ENCODE measurements around the gene WSB1. TPM values are rescaled to one million over a fixed set of nuclear protein-coding genes. Genes with fewer than 3 reads are reported as not detected.
A peak's percentile ranks its signal among the peaks of the same experiment; 100 is the strongest.

WSB1 gene
- total and polyA plus RNA-seq, 9 of the 15 experiments (the other 6 are each of a cell fraction or from before 2014, with no cell fraction given): 22.8 to 229 (median 81.1) TPM

GRCh38 chr17:27353461-27354050 lies 59.6 kb downstream of the WSB1 start (continued):
- TF ChIP-seq HMGN3 (IDR thresholded peaks at IDR 0.05; ENCODE audit: borderline replicate concordance, extremely low read depth, insufficient read length, low read depth, low read length) (peak; percentile 97), RAD51 (IDR thresholded peaks at IDR 0.05; ENCODE audit: borderline replicate concordance, low read depth) (no peak), MYNN (IDR thresholded peaks at IDR 0.05) (0 out of 2 replicates have a peak, but pooled peaks have one; percentile 19), MYNN (CRISPR knock-in tag; IDR thresholded peaks at IDR 0.05) (no peak), NCOA1 (IDR thresholded peaks at IDR 0.05; ENCODE audit: low read depth) (peak; percentile 50; the same call in 1 of the 2 replicates), NR1H2 (CRISPR knock-in tag; IDR thresholded peaks at IDR 0.05) (no peak), THRAP3 (IDR thresholded peaks at IDR 0.05; ENCODE audit: borderline replicate concordance) (no peak), NFIX (CRISPR knock-in tag; IDR thresholded peaks at IDR 0.05; ENCODE audit: low read depth) (no peak), MED1 (CRISPR knock-in tag; IDR thresholded peaks at IDR 0.05; ENCODE audit: borderline replicate concordance) (no peak), RAD21 (CRISPR knock-in tag; conservative IDR thresholded peaks at IDR 0.05 in 1 of 2, IDR thresholded peaks at IDR 0.05 in 1 of 2) (peak; percentile 97), HOXB6 (CRISPR knock-in tag; IDR thresholded peaks at IDR 0.05; ENCODE audit: borderline replicate concordance) (no peak), COPS2 (conservative IDR thresholded peaks at IDR 0.05) (no peak), FOXM1 (IDR thresholded peaks at IDR 0.05; ENCODE audit: low read depth) (no peak; the same call in 1 of the 2 replicates), FOXM1 (CRISPR knock-in tag; IDR thresholded peaks at IDR 0.05; ENCODE audit: low read depth) (no peak), RBM22 (IDR thresholded peaks at IDR 0.05; ENCODE audit: low read depth, low read length, poor library complexity, severe bottlenecking) (peak; percentile 60), SMARCA5 (IDR thresholded peaks at IDR 0.05) (no peak), NR4A1 (CRISPR knock-in tag; IDR thresholded peaks at IDR 0.05) (no peak), NR4A1 (tag; IDR thresholded peaks at IDR 0.05) (0 out of 2 replicates have a peak, but pooled peaks have one; percentile 41), NELFE (IDR thresholded peaks at IDR 0.05; ENCODE audit: insufficient read depth, insufficient read length) (no peak), TGIF2 (CRISPR knock-in tag; IDR thresholded peaks at IDR 0.05) (no peak), ZNF280A (IDR thresholded peaks at IDR 0.05; ENCODE audit: low read depth, partially characterized antibody) (no peak), L3MBTL2 (IDR thresholded peaks at IDR 0.05) (no peak), BCL6 (CRISPR knock-in tag; IDR thresholded peaks at IDR 0.05) (no peak), ZNF778 (CRISPR knock-in tag; IDR thresholded peaks at IDR 0.05) (no peak), MECOM (CRISPR knock-in tag; IDR thresholded peaks at IDR 0.05) (no peak)
- TF ChIP-seq, protein P1, sequence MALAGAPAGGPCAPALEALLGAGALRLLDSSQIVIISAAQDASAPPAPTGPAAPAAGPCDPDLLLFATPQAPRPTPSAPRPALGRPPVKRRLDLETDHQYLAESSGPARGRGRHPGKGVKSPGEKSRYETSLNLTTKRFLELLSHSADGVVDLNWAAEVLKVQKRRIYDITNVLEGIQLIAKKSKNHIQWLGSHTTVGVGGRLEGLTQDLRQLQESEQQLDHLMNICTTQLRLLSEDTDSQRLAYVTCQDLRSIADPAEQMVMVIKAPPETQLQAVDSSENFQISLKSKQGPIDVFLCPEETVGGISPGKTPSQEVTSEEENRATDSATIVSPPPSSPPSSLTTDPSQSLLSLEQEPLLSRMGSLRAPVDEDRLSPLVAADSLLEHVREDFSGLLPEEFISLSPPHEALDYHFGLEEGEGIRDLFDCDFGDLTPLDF (CRISPR knock-in tag; IDR thresholded peaks at IDR 0.05): peak; percentile 39; the same call in 1 of the 2 replicates
- TF ChIP-seq, protein P2, sequence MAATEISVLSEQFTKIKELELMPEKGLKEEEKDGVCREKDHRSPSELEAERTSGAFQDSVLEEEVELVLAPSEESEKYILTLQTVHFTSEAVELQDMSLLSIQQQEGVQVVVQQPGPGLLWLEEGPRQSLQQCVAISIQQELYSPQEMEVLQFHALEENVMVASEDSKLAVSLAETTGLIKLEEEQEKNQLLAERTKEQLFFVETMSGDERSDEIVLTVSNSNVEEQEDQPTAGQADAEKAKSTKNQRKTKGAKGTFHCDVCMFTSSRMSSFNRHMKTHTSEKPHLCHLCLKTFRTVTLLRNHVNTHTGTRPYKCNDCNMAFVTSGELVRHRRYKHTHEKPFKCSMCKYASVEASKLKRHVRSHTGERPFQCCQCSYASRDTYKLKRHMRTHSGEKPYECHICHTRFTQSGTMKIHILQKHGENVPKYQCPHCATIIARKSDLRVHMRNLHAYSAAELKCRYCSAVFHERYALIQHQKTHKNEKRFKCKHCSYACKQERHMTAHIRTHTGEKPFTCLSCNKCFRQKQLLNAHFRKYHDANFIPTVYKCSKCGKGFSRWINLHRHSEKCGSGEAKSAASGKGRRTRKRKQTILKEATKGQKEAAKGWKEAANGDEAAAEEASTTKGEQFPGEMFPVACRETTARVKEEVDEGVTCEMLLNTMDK (IDR thresholded peaks at IDR 0.05; ENCODE audit: borderline replicate concordance, insufficient read depth, low read depth, low read length, poor library complexity, severe bottlenecking): peak; percentile 84
